ENCODE measurements around the gene LRRC37B. TPM values are rescaled to one million over a fixed set of nuclear protein-coding genes. Genes with fewer than 3 reads are reported as not detected.
"Not testable (repeated sequence)": the region's sequence is repeated elsewhere in the genome, so short reads cannot be mapped to it uniquely, and the experiment has no call there.

LRRC37B gene
- total RNA-seq, result 10 to 100 TPM; 15.5 to 17.3 TPM

DNA sequence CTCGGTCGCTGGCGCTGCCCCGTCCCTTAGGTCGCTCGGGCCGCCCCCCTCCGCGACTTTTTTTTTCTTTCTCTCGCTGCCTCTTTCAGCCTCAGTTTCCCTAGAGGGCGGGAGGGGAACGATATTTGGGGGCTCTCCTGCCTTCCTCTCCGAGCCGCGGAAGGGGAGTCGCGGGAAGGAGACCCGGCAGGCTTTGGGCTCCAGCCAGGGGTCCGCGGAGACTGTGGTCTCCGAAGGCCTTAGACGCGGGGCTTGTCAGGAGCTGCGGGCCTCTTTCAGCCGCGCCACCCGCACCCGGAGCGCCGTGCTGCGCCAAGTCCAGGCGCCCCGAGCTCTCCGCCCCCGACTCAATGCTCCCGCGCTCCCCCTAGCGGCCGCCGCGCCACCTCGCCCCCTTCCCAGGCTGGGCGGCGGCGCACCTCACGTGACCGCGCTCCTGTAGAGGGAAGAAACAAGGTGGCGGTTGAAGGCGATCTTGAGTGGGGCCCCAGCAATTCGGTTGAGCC, at the start of gene LRRC37B:
TSS of gene LRRC37B (plus strand) at position 427 of the 506 bp plus-strand sequence. CDS start 14,010 bp downstream, outside the sequence.
- ATAC-seq (peak; percentile 87), DNase-seq (peak; percentile 89)
- no peaks in the 10 kb centered on the region for H3K9me3 Mint-ChIP-seq
- H3K4me1 Mint-ChIP-seq (ENCODE audit: low read depth), result peaks cover 30% of the 10 kb centered on the region
- intact Hi-C loops (cut with micrococcal nuclease), result loop anchor here (5.0 kb wide), 1 partner anchor 130 kb away; no protein-coding TSS in a partner anchor
- peak within 1 kb of the TSS; percentile 83 for H3K4me3 Mint-ChIP-seq
- H3K36me3 Mint-ChIP-seq (ENCODE audit: low read depth), result peaks cover 13% of the 10 kb centered on the region
- no peaks in the 10 kb centered on the region for H3K27me3 Mint-ChIP-seq
- POLR2A ChIA-PET, result interaction anchor here (0.5 to 1.6 kb wide), 10 partner anchors 10 to 176 kb away, joined by 3 to 7 read pairs (median 4); no protein-coding TSS in a partner anchor
- CTCF ChIA-PET, result interaction anchor here (0.7 to 4.8 kb wide), 8 partner anchors 8 to 334 kb away, joined by 3 to 49 read pairs (median 4); partner anchors contain the start of gene RHOT1
- H3K27ac Mint-ChIP-seq, result peak within 1 kb of the TSS; percentile 82
- TF ChIP-seq, protein P1, sequence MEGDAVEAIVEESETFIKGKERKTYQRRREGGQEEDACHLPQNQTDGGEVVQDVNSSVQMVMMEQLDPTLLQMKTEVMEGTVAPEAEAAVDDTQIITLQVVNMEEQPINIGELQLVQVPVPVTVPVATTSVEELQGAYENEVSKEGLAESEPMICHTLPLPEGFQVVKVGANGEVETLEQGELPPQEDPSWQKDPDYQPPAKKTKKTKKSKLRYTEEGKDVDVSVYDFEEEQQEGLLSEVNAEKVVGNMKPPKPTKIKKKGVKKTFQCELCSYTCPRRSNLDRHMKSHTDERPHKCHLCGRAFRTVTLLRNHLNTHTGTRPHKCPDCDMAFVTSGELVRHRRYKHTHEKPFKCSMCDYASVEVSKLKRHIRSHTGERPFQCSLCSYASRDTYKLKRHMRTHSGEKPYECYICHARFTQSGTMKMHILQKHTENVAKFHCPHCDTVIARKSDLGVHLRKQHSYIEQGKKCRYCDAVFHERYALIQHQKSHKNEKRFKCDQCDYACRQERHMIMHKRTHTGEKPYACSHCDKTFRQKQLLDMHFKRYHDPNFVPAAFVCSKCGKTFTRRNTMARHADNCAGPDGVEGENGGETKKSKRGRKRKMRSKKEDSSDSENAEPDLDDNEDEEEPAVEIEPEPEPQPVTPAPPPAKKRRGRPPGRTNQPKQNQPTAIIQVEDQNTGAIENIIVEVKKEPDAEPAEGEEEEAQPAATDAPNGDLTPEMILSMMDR (IDR thresholded peaks at IDR 0.05), result peak; percentile 96

DNA sequence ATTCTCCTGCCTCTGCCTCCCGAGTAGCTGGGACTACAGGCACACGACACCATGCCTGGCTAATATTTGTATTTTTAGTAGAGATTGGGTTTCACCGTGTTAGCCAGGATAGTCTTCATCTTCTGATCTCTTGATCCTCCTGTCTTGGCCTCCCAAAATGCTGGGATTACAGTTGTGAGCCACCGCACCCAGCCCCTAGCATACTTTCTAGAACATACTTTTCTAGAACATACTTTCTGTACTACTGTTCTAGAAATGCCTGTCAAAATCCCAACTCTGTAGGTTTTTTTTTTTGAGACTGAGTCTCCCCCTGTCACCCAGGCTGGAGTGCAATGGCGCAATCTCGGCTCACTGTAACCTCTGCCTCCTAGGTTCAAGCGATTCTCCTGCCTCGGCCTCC, 43.1 kb upstream of the LRRC37B start:
- H3K36me3 Mint-ChIP-seq (ENCODE audit: low read depth), result peaks cover 33% of the 10 kb centered on the region
- DNase-seq; ATAC-seq; H3K4me1 Mint-ChIP-seq (ENCODE audit: low read depth); H3K27me3 Mint-ChIP-seq; POLR2A ChIA-PET; CTCF ChIA-PET; H3K27ac Mint-ChIP-seq; H3K9me3 Mint-ChIP-seq; intact Hi-C loops (cut with micrococcal nuclease); H3K4me3 Mint-ChIP-seq: not testable (repeated sequence)

DNA sequence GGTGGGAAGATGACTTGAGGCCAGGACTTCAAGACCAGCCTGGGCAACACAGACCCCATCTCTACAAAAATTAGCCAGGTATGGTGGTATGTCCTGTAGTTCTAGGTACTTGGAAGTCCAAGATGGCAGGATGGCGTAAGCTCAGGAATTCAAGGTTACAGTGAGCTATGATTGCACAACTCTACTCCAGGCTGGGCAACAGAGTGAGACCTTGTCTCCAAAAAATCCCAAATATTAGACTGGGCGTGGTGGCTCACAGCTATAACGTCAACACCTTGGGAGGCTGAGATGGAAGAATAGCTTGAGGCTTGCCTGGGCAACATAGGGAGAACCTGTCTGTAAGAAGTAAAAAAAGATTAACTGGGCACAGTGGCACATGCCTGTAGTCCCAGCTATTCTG, 39.5 kb upstream of the LRRC37B start:
- H3K27me3 Mint-ChIP-seq, result no peaks in the 10 kb centered on the region

GRCh38 chr17:31970416-31970815, 36.8 kb upstream of the LRRC37B start:
- intact Hi-C loops (cut with micrococcal nuclease); H3K4me1 Mint-ChIP-seq (ENCODE audit: low read depth); H3K9me3 Mint-ChIP-seq; POLR2A ChIA-PET; H3K27ac Mint-ChIP-seq; DNase-seq; H3K27me3 Mint-ChIP-seq; H3K4me3 Mint-ChIP-seq; ATAC-seq; CTCF ChIA-PET: not testable (repeated sequence)
- H3K36me3 Mint-ChIP-seq (ENCODE audit: low read depth), result peaks cover 18% of the 10 kb centered on the region

More for the DNA sequence above, 39.5 kb upstream of the LRRC37B start:
- no peak for DNase-seq
- TF ChIP-seq, protein P1 (IDR thresholded peaks at IDR 0.05), result no peak
- Mint-ChIP-seq H3K4me1 (ENCODE audit: low read depth) (peaks cover 2% of the 10 kb centered on the region), H3K27ac (no peak overlapping the region), H3K36me3 (ENCODE audit: low read depth) (peaks cover 26% of the 10 kb centered on the region), H3K9me3 (no peaks in the 10 kb centered on the region), H3K4me3 (no peak overlapping the region)
- ChIA-PET POLR2A (no interaction called here), CTCF (no interaction called here)
- intact Hi-C loops (cut with micrococcal nuclease), result no loop called here
- no peak for ATAC-seq

DNA sequence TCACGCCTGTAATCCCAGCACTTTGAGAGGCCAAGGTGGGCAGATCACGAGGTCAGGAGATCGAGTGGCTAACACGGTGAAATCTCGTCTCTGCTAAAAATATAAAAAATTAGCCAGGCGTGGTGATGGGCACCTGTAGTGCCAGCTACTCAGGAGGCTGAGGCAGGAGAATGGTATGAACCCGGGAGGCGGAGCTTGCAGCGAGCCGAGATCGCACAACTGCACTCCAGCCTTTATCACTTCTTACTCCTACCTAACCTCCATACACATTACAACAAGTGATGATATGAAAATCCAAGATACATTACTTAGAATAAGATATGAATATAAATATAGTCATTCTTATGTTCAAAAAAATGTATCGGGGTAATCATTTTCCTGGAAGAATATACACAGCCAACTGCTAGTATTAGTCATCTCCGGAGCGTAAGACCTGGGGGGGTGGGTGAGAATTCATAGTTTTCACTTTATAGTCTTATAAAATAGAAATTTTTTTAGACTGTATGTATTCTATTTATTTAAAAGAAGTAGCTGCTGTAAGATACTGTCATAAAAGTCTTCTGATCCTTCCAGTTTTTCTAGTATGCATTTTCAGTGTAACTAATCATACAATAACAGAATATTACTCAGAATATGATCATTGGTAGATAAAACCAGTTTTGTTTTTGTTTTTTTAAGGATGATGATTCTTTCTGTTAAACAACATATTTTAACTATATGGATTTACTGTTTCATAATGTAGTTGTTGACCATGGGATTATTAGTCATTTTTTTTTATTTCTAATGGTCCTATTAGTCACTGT, 32.7 kb upstream of the LRRC37B start:
- ATAC-seq; POLR2A ChIA-PET; H3K27me3 Mint-ChIP-seq; DNase-seq; H3K9me3 Mint-ChIP-seq; H3K4me1 Mint-ChIP-seq (ENCODE audit: low read depth); CTCF ChIA-PET; H3K4me3 Mint-ChIP-seq; H3K27ac Mint-ChIP-seq; intact Hi-C loops (cut with micrococcal nuclease): not testable (repeated sequence)
- H3K36me3 Mint-ChIP-seq (ENCODE audit: low read depth), result peaks cover 22% of the 10 kb centered on the region

DNA sequence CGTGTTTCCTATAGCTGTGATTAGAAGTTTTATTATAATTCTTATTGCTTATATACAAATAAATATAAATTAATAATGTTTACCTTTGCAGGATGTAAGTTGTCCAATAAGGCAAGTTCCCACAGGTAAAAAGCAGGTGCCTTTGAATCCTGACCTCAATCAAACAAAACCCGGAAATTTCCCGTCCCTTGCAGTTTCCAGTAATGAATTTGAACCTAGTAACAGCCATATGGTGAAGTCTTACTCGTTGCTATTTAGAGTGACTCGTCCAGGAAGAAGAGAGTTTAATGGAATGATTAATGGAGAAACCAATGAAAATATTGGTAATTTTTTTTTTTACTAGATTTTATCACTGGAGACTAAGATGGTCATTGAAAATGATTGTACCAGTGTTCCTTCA, 31.8 kb upstream of the LRRC37B start:
- H3K4me1 Mint-ChIP-seq (ENCODE audit: low read depth); CTCF ChIA-PET; H3K27ac Mint-ChIP-seq; intact Hi-C loops (cut with micrococcal nuclease); POLR2A ChIA-PET; DNase-seq; ATAC-seq; H3K4me3 Mint-ChIP-seq; H3K27me3 Mint-ChIP-seq; H3K9me3 Mint-ChIP-seq: not testable (repeated sequence)
- peaks cover 22% of the 10 kb centered on the region for H3K36me3 Mint-ChIP-seq (ENCODE audit: low read depth)

DNA sequence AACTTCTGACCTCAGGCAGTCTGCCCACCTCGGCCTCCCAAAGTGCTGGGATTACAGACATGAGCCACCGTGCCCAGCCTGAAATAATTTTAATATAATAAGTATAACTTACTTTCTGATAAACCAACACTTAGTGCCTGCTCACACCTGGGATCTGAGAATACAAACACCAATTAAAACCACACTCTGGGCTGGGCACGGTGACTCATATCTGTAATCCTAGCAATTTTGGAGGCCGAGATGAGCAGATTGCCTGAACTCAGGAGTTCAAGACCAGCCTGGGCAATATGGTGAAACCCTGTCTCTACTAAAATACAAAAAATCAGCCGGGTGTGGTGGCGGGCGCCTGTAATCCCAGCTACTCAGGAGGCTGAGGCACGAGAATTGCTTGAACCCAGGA, 15.4 kb upstream of the LRRC37B start:
- intact Hi-C loops (cut with micrococcal nuclease); POLR2A ChIA-PET; H3K9me3 Mint-ChIP-seq; CTCF ChIA-PET; H3K4me3 Mint-ChIP-seq; H3K27ac Mint-ChIP-seq; ATAC-seq; DNase-seq; H3K27me3 Mint-ChIP-seq; H3K4me1 Mint-ChIP-seq (ENCODE audit: low read depth): not testable (repeated sequence)
- peaks cover 46% of the 10 kb centered on the region for H3K36me3 Mint-ChIP-seq (ENCODE audit: low read depth)

Data from activated CD8-positive, alpha-beta T cell treated with anti-CD3 and anti-CD28 coated beads for 36 hours (primary cell).